ENCODE results near the gene SASS6. TPM values are rescaled to one million over a fixed set of nuclear protein-coding genes. Genes with fewer than 3 reads are reported as not detected.
A peak's percentile ranks its signal among the peaks of the same experiment; 100 is the strongest.

Gene SASS6
- total and polyA plus RNA-seq, 10 of the 15 experiments (the other 5 are each of a cell fraction or from before 2014, with no cell fraction given) = 6.6 to 17.9 (median 10.2) TPM

- no peaks in the 10 kb centered on the region for H3K79me2 ChIP-seq (ENCODE audit: control insufficient read depth, insufficient read depth, low read length)
- in situ Hi-C loops (cut with MboI) = no loop called here
- FAIRE-seq (no peak), DNase-seq (ENCODE audit: low read depth, low spot score) (no peak), ATAC-seq (peak; percentile 58)
- no peaks in the 10 kb centered on the region for H3K27me3 ChIP-seq (replicated peaks in 1 of 2; ENCODE audit: control insufficient read depth in 2 of 2, insufficient read depth in 2 of 2, low read length in 1 of 2)
- H3K4me1 ChIP-seq (ENCODE audit: control insufficient read depth, insufficient read depth, low read length) = peaks cover 8% of the 10 kb centered on the region
- H2AFZ ChIP-seq (ENCODE audit: control insufficient read depth, low read depth, low read length) = no peak overlapping the region
- H3K27ac ChIP-seq (ENCODE audit: control insufficient read depth, insufficient read depth) = no peak overlapping the region
- RAD21 ChIA-PET (ENCODE audit: unreplicated experiment) = interaction anchor here (0.6 to 1.3 kb wide), 4 partner anchors 10 to 407 kb away, joined by 3 to 4 read pairs (median 4); no protein-coding TSS in a partner anchor
- no peak overlapping the region for H3K4me3 ChIP-seq
- intact Hi-C loops (cut with micrococcal nuclease; ENCODE audit: unreplicated experiment) = loop anchor here (5.0 kb wide), 1 partner anchor 306 kb away; no protein-coding TSS in a partner anchor
- H4K20me1 ChIP-seq (ENCODE audit: control insufficient read depth, insufficient read depth) = no peaks in the 10 kb centered on the region
- BruUV-seq (replicated peaks) = no TSS peak
- CTCF ChIA-PET = interaction anchor here (0.7 to 3.3 kb wide), 3 partner anchors 11 to 304 kb away, joined by 3 to 17 read pairs (median 3); no protein-coding TSS in a partner anchor
- H3K9me3 ChIP-seq (replicated peaks; ENCODE audit: control insufficient read depth, insufficient read depth, low read length) = no peaks in the 10 kb centered on the region
- H3K36me3 ChIP-seq (ENCODE audit: control insufficient read depth in 2 of 2, insufficient read depth in 2 of 2, low read length in 1 of 2) = peaks cover 0 to 8% of the 10 kb centered on the region in 2 experiments; a peak in 2 of 4 replicates
- POLR2A ChIA-PET = interaction anchor here (1.4 kb wide), 1 partner anchor 18 kb away, joined by 3 read pairs; the partner anchor contains the start of gene TRMT13
- SMC1A ChIA-PET (ENCODE audit: uncharacterized antibody, unreplicated experiment) = interaction anchor here (0.8 to 1.2 kb wide), 7 partner anchors 9 to 717 kb away, joined by 3 to 5 read pairs (median 3); partner anchors contain the start of gene TRMT13
- 31% methylated on average over 2 of the region's 2 CpGs for whole genome bisulfite sequencing (ENCODE audit: insufficient coverage, insufficient replicate concordance, low lambda C conversion rate, missing lambda C conversion rate)
- TF ChIP-seq RCOR1 (conservative IDR thresholded peaks at IDR 0.05; ENCODE audit: low read depth, low read length) (no peak), FOXM1 (IDR thresholded peaks at IDR 0.05; ENCODE audit: low read depth, low read length) (no peak), CREB1 (IDR thresholded peaks at IDR 0.05; ENCODE audit: low read depth) (no peak), CHD2 (IDR thresholded peaks at IDR 0.05; ENCODE audit: borderline replicate concordance, low read depth, low read length) (no peak), NRF1 (conservative IDR thresholded peaks at IDR 0.05; ENCODE audit: low read depth, low read length) (no peak), NFIC (IDR thresholded peaks at IDR 0.05; ENCODE audit: low read depth, low read length) (no peak), IKZF1 (conservative IDR thresholded peaks at IDR 0.05) (no peak), RELB (IDR thresholded peaks at IDR 0.05; ENCODE audit: low read depth) (no peak)
- no peak overlapping the region; the same call in 1 of the 2 replicates for H3K9ac ChIP-seq (ENCODE audit: control insufficient read depth, insufficient read depth, low read length)
- H3K4me2 ChIP-seq (ENCODE audit: control insufficient read depth, insufficient read depth) = peak overlapping the region; percentile 63; the same call in 1 of the 2 replicates
Observed at GRCh38 chr1:100151679-100152078, 18.9 kb upstream of the SASS6 start.

All from GM12878 (cell line).